ENCODE measurements around the gene THSD4.

GRCh38 chr15:71162309-71162708, 47.0 kb downstream of the THSD4 start:
- no peak for TF ChIP-seq EZH2 (optimal IDR thresholded peaks at IDR 0.05; ENCODE audit: low read depth, low read length)
- TF ChIP-seq, protein P1, sequence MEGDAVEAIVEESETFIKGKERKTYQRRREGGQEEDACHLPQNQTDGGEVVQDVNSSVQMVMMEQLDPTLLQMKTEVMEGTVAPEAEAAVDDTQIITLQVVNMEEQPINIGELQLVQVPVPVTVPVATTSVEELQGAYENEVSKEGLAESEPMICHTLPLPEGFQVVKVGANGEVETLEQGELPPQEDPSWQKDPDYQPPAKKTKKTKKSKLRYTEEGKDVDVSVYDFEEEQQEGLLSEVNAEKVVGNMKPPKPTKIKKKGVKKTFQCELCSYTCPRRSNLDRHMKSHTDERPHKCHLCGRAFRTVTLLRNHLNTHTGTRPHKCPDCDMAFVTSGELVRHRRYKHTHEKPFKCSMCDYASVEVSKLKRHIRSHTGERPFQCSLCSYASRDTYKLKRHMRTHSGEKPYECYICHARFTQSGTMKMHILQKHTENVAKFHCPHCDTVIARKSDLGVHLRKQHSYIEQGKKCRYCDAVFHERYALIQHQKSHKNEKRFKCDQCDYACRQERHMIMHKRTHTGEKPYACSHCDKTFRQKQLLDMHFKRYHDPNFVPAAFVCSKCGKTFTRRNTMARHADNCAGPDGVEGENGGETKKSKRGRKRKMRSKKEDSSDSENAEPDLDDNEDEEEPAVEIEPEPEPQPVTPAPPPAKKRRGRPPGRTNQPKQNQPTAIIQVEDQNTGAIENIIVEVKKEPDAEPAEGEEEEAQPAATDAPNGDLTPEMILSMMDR (IDR thresholded peaks at IDR 0.05; ENCODE audit: low read length): no peak

Measured in MM.1S (cell line).